ENCODE measurements around the gene MIEF2.
"Not testable (repeated sequence)": the region's sequence is repeated elsewhere in the genome, so short reads cannot be mapped to it uniquely, and the experiment has no call there.

Gene MIEF2

GRCh38 chr17:18257268-18257981 is 3.0 kb upstream of the MIEF2 start:
- DNase-seq = no peak

- peak; percentile 65 for DNase-seq
Observed at GRCh38 chr17:18257982-18258355, 2.5 kb upstream of the MIEF2 start.

GRCh38 chr17:18258356-18259038 is 2.0 kb upstream of the MIEF2 start, which contains the start of gene FLII:
FLII (minus strand) TSS chr17:18258738; CDS start chr17:18258690, 48 bp downstream.
- peak; percentile 45 for DNase-seq

GRCh38 chr17:18259621-18260331 is 686 bp upstream of the MIEF2 start:
- DNase-seq = no peak

- peak; percentile 25 for DNase-seq
Observed at GRCh38 chr17:18261146-18261515, 669 bp downstream of the MIEF2 start.

GRCh38 chr17:18261659-18262058 is 1.2 kb downstream of the MIEF2 start:
- DNase-seq = no peak

GRCh38 chr17:18262111-18262510 is 1.6 kb downstream of the MIEF2 start:
- no peak for DNase-seq

- no peak for DNase-seq
Observed at GRCh38 chr17:18262641-18263040, 2.2 kb downstream of the MIEF2 start.

GRCh38 chr17:18263885-18264682 is 3.6 kb downstream of the MIEF2 start:
- no peak for DNase-seq

- no peak for DNase-seq
Observed at GRCh38 chr17:18267366-18267765, 6.9 kb downstream of the MIEF2 start.

- DNase-seq = no peak
Observed at GRCh38 chr17:18267927-18268711, 7.7 kb downstream of the MIEF2 start.

- no peak for DNase-seq
Observed at GRCh38 chr17:18270046-18270931, 9.8 kb downstream of the MIEF2 start.

- no peak for DNase-seq
Observed at GRCh38 chr17:18277076-18277475, 16.6 kb downstream of the MIEF2 start.

GRCh38 chr17:18278867-18279266 is 18.4 kb downstream of the MIEF2 start:
- DNase-seq = no peak

GRCh38 chr17:18280249-18280648 is 19.8 kb downstream of the MIEF2 start:
- DNase-seq = no peak

GRCh38 chr17:18280766-18281371 is 20.4 kb downstream of the MIEF2 start:
- DNase-seq = no peak

GRCh38 chr17:18281788-18282187 is 21.3 kb downstream of the MIEF2 start:
- DNase-seq = no peak

- no peak for DNase-seq
Observed at GRCh38 chr17:18285296-18285695, 24.8 kb downstream of the MIEF2 start.

GRCh38 chr17:18291718-18292540 is 31.5 kb downstream of the MIEF2 start:
- no peak for DNase-seq

GRCh38 chr17:18298061-18298460 is 37.6 kb downstream of the MIEF2 start:
- DNase-seq = not testable (repeated sequence)
